ENCODE measurements around the gene LRRC4. TPM values are rescaled to one million over a fixed set of nuclear protein-coding genes. Genes with fewer than 3 reads are reported as not detected.
A peak's percentile ranks its signal among the peaks of the same experiment; 100 is the strongest.

Gene LRRC4
- total RNA-seq: 1 to 10 TPM; 1.5 TPM
- 18.8 TPM for polyA plus RNA-seq (2013, experiment 1 of 2)
- polyA plus RNA-seq (2013, experiment 2 of 2): 16.4 TPM
- long read RNA-seq, experiment 1, partial matches to known transcripts: 0 of 1 reads
- long read RNA-seq, experiment 1, other reads (novel, unspliced or antisense): 1 of 1 reads
- long read RNA-seq, experiment 2: 0 reads
- long read RNA-seq, experiment 3, partial matches to known transcripts: 0 of 1 reads
- long read RNA-seq, experiment 3, other reads (novel, unspliced or antisense): 1 of 1 reads
- long read RNA-seq, experiment 4: 0 reads

GRCh38 chr7:128030654-128031611 is at the start of gene LRRC4:
TSS of gene LRRC4 (minus strand) at chr7:128031437. CDS start at chr7:128030640, 797 bp downstream.
- H3K9ac ChIP-seq (ENCODE audit: extremely low read depth, low read length, poor library complexity, severe bottlenecking): peak within 1 kb of the TSS; percentile 51
- H3K27ac ChIP-seq (ENCODE audit: low read depth, low read length): peak within 1 kb of the TSS; percentile 77
- WGBS, 2 experiments (ENCODE audit: insufficient coverage in 1 of 2, insufficient read length in 1 of 2): 0 to 2% methylated on average over 9 to 82 of the region's 87 CpGs
- Mint-ChIP-seq H3K27me3 (ENCODE audit: insufficient read depth) (peaks cover 51% of the 10 kb centered on the region), H3K4me3 (peak within 1 kb of the TSS; percentile 64), H3K4me1 (peaks cover 9% of the 10 kb centered on the region), H3K36me3 (ENCODE audit: low read depth) (peaks cover 13% of the 10 kb centered on the region), H3K9me3 (no peaks in the 10 kb centered on the region), H3K27ac (peak within 1 kb of the TSS; percentile 64)
- TF ChIP-seq CTCF (conservative IDR thresholded peaks at IDR 0.05): peak; percentile 34
- H3K27me3 ChIP-seq (ENCODE audit: control insufficient read depth, insufficient read depth, low read length, poor library complexity, severe bottlenecking): peaks cover 27% of the 10 kb centered on the region
- H3K4me1 ChIP-seq (ENCODE audit: control insufficient read depth, insufficient read depth, low read length): peaks cover 6% of the 10 kb centered on the region
- peak; percentile 83 for DNase-seq
- peak within 1 kb of the TSS; percentile 75 for H3K4me3 ChIP-seq (ENCODE audit: low read length)
- H3K9me3 ChIP-seq (ENCODE audit: control insufficient read depth, low read length): no peaks in the 10 kb centered on the region
- H3K36me3 ChIP-seq (ENCODE audit: control insufficient read depth, insufficient read depth, low read length): peaks cover 16% of the 10 kb centered on the region

- H3K4me1 ChIP-seq (ENCODE audit: control insufficient read depth, insufficient read depth, low read length): no peaks in the 10 kb centered on the region
- no peak for DNase-seq
- 93 to 94% methylated on average over 3 to 7 of the region's 7 CpGs for WGBS, 2 experiments (ENCODE audit: insufficient coverage in 1 of 2, insufficient read length in 1 of 2)
- no peak overlapping the region for H3K4me3 ChIP-seq (ENCODE audit: low read length)
- H3K27ac ChIP-seq (ENCODE audit: low read depth, low read length): no peak overlapping the region
- H3K27me3 ChIP-seq (ENCODE audit: control insufficient read depth, insufficient read depth, low read length, poor library complexity, severe bottlenecking): no peaks in the 10 kb centered on the region
- Mint-ChIP-seq H3K4me3 (no peak overlapping the region), H3K9me3 (no peaks in the 10 kb centered on the region), H3K4me1 (no peaks in the 10 kb centered on the region), H3K36me3 (ENCODE audit: low read depth) (peaks cover 33% of the 10 kb centered on the region), H3K27ac (no peak overlapping the region), H3K27me3 (ENCODE audit: insufficient read depth) (no peaks in the 10 kb centered on the region)
- H3K36me3 ChIP-seq (ENCODE audit: control insufficient read depth, insufficient read depth, low read length): peaks cover 71% of the 10 kb centered on the region
- H3K9ac ChIP-seq (ENCODE audit: extremely low read depth, low read length, poor library complexity, severe bottlenecking): no peak overlapping the region
- no peak for TF ChIP-seq CTCF (conservative IDR thresholded peaks at IDR 0.05)
- no peaks in the 10 kb centered on the region for H3K9me3 ChIP-seq (ENCODE audit: control insufficient read depth, low read length)
Observed at GRCh38 chr7:128080169-128080568, 48.9 kb upstream of the LRRC4 start.

- no peak for DNase-seq
- no peak for TF ChIP-seq CTCF (conservative IDR thresholded peaks at IDR 0.05)
- no peaks in the 10 kb centered on the region for H3K9me3 Mint-ChIP-seq
- no peaks in the 10 kb centered on the region for H3K4me1 ChIP-seq (ENCODE audit: control insufficient read depth, insufficient read depth, low read length)
- H3K4me3 Mint-ChIP-seq: no peak overlapping the region
- peaks cover 28% of the 10 kb centered on the region for H3K36me3 Mint-ChIP-seq (ENCODE audit: low read depth)
- no peaks in the 10 kb centered on the region for H3K27me3 ChIP-seq (ENCODE audit: control insufficient read depth, insufficient read depth, low read length, poor library complexity, severe bottlenecking)
- no peaks in the 10 kb centered on the region for H3K4me1 Mint-ChIP-seq
- no peak overlapping the region for H3K4me3 ChIP-seq (ENCODE audit: low read length)
- WGBS, 2 experiments (ENCODE audit: insufficient coverage in 1 of 2, insufficient read length in 1 of 2): 94 to 96% methylated on average over 2 to 3 of the region's 3 CpGs
- H3K36me3 ChIP-seq (ENCODE audit: control insufficient read depth, insufficient read depth, low read length): peaks cover 66% of the 10 kb centered on the region
- H3K27ac ChIP-seq (ENCODE audit: low read depth, low read length): no peak overlapping the region
- H3K27ac Mint-ChIP-seq: no peak overlapping the region
- H3K27me3 Mint-ChIP-seq (ENCODE audit: insufficient read depth): no peaks in the 10 kb centered on the region
- H3K9me3 ChIP-seq (ENCODE audit: control insufficient read depth, low read length): no peaks in the 10 kb centered on the region
- no peak overlapping the region for H3K9ac ChIP-seq (ENCODE audit: extremely low read depth, low read length, poor library complexity, severe bottlenecking)
Observed at GRCh38 chr7:128078309-128078708, 47.1 kb upstream of the LRRC4 start.
